ENCODE data around the gene ADGRB3. TPM values are rescaled to one million over a fixed set of nuclear protein-coding genes. Genes with fewer than 3 reads are reported as not detected.

ADGRB3 gene
- total and polyA plus RNA-seq, 8 donors = 0.04 to 0.34 (median 0.21) TPM

GRCh38 chr6:68852791-68853190 lies 217.7 kb downstream of the ADGRB3 start:
- intact Hi-C loops (cut with DNase I) = no loop called here
- H3K27me3 ChIP-seq = peaks cover 0 to 3% (median 0%) of the 10 kb centered on the region in 4 donors
- H3K27ac ChIP-seq = no peak overlapping the region
- no peak for TF ChIP-seq CTCF (IDR thresholded peaks at IDR 0.05)
- no peak for ATAC-seq
- H3K36me3 ChIP-seq = no peaks in the 10 kb centered on the region
- H3K4me1 ChIP-seq = no peaks in the 10 kb centered on the region
- H3K4me3 ChIP-seq = no peak overlapping the region
- no peak for DNase-seq
- H3K9me3 ChIP-seq = no peaks in the 10 kb centered on the region
- FAIRE-seq = no peak

GRCh38 chr6:68859233-68859632 lies 224.2 kb downstream of the ADGRB3 start:
- DNase-seq (no peak), FAIRE-seq (no peak), ATAC-seq (no peak)
- Histone ChIP-seq H3K27me3 (no peaks in the 10 kb centered on the region), H3K9me3 (no peaks in the 10 kb centered on the region), H3K4me1 (no peaks in the 10 kb centered on the region), H3K4me3 (no peak overlapping the region), H3K36me3 (no peaks in the 10 kb centered on the region), H3K27ac (no peak overlapping the region)
- intact Hi-C loops (cut with DNase I) = no loop called here
- WGBS, 2 donors = 34 to 50% methylated on average over 1 of the region's 1 CpG
- no peak for TF ChIP-seq CTCF (IDR thresholded peaks at IDR 0.05)

DNA sequence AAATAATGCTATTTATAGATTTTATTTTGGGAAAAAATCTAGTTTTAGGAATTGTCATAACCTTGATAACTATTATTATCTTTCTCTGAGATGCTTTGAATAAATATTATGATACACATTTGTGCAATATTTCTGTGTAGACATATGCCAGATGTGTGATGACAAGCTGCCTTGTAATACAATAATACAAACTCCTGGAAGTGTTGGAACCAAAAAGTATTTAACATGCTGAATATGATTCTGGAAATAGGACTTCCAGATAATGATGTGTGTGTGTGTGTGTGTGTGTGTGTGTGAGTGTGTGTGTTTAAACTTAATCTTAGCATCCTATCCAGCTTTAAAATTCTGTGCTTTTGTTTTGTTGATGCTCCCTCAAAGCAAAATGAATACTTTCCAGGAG lies 233.6 kb downstream of the ADGRB3 start:
- H3K27ac ChIP-seq = no peak overlapping the region
- DNase-seq (no peak), ATAC-seq (no peak), FAIRE-seq (no peak)
- no peak overlapping the region for H3K4me3 ChIP-seq
- H3K9me3 ChIP-seq = no peaks in the 10 kb centered on the region
- no peaks in the 10 kb centered on the region for H3K4me1 ChIP-seq
- intact Hi-C loops (cut with DNase I) = no loop called here
- H3K27me3 ChIP-seq = no peaks in the 10 kb centered on the region
- no peaks in the 10 kb centered on the region for H3K36me3 ChIP-seq
- TF ChIP-seq CTCF (IDR thresholded peaks at IDR 0.05) = no peak

DNA sequence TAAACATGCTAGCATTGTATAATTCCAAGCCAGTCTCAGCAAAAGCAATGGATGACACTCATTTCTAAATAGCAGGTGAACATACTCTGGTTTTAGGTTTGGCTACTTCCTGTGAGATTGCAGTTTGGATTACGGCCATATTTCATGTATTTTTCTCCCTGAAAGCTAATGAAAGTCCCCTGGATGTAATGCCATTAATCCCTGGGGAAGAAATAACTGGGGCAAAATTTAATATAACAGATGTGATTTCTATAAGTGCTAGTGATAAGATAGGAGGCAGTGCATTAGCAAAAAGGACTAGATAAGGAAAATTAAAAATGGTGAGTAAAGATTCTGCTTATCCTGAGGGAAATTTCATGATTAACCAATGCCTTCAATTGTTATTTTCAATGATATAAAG lies 238.2 kb downstream of the ADGRB3 start:
- no peak overlapping the region for H3K4me3 ChIP-seq
- ATAC-seq (no peak), DNase-seq (no peak), FAIRE-seq (no peak)
- no peaks in the 10 kb centered on the region for H3K4me1 ChIP-seq
- no peak overlapping the region for H3K27ac ChIP-seq
- WGBS, 2 donors = 44 to 69% methylated on average over 1 of the region's 1 CpG
- intact Hi-C loops (cut with DNase I) = no loop called here
- H3K9me3 ChIP-seq = no peaks in the 10 kb centered on the region
- H3K36me3 ChIP-seq = no peaks in the 10 kb centered on the region
- no peaks in the 10 kb centered on the region for H3K27me3 ChIP-seq
- no peak for TF ChIP-seq CTCF (IDR thresholded peaks at IDR 0.05)

DNA sequence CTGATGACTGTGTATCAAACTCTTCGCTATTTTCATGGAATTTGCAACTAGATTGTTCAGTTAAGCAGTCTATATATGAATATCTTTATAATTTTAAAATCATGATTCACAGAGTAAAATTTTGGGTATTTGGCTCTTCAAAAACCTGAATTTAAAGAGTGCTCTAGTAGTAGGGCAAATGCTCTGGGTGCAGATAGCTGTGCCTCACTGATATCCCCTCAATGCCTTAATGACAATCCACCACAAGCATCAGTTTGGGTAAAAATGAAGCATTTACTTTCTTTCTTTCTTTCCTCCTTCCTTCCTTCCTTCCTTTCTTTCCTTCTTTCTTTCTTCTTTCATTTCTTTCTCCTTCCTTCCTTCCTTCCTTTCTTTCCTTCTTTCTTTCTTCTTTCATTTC lies 239.7 kb downstream of the ADGRB3 start:
- ATAC-seq (no peak), DNase-seq (no peak), FAIRE-seq (no peak)
- no peak overlapping the region for H3K4me3 ChIP-seq
- intact Hi-C loops (cut with DNase I) = no loop called here
- no peak for TF ChIP-seq CTCF (IDR thresholded peaks at IDR 0.05)
- 65 to 68% methylated on average over 1 of the region's 1 CpG for WGBS, 2 donors
- H3K27ac ChIP-seq = no peak overlapping the region
- no peaks in the 10 kb centered on the region for H3K9me3 ChIP-seq
- no peaks in the 10 kb centered on the region for H3K4me1 ChIP-seq
- H3K36me3 ChIP-seq = no peaks in the 10 kb centered on the region
- H3K27me3 ChIP-seq = no peaks in the 10 kb centered on the region

Data from pancreas (tissue), 10 donors.